ENCODE measurements around the gene CSGALNACT2.

Gene CSGALNACT2

DNA sequence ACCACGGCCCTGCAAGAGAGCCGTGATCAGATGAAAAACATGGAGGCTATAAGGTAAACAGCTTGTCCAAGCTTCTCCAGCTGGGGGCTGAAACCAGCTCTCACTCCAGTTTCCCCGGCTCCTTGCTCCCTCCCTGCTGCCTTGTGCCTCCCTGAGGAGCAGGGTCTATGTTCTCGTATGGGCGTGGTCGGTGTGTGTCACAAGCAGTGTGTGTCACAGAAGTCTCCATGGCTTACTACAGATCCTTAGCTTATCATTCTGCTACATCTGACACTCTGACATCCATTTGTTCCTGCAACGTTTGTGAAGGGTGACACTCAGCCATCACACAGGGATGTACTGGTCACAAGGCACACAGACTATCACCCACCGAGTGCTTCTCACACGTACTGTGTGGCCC is 54.6 kb downstream of the CSGALNACT2 start:
- TF ChIP-seq, protein P1, sequence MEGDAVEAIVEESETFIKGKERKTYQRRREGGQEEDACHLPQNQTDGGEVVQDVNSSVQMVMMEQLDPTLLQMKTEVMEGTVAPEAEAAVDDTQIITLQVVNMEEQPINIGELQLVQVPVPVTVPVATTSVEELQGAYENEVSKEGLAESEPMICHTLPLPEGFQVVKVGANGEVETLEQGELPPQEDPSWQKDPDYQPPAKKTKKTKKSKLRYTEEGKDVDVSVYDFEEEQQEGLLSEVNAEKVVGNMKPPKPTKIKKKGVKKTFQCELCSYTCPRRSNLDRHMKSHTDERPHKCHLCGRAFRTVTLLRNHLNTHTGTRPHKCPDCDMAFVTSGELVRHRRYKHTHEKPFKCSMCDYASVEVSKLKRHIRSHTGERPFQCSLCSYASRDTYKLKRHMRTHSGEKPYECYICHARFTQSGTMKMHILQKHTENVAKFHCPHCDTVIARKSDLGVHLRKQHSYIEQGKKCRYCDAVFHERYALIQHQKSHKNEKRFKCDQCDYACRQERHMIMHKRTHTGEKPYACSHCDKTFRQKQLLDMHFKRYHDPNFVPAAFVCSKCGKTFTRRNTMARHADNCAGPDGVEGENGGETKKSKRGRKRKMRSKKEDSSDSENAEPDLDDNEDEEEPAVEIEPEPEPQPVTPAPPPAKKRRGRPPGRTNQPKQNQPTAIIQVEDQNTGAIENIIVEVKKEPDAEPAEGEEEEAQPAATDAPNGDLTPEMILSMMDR (IDR thresholded peaks at IDR 0.05; ENCODE audit: insufficient read depth, low read depth, low read length, missing control alignments) = no peak
- no peak for DNase-seq (ENCODE audit: low read depth)
- H3K4me3 ChIP-seq (ENCODE audit: low read depth, low read length) = no peak overlapping the region

DNA sequence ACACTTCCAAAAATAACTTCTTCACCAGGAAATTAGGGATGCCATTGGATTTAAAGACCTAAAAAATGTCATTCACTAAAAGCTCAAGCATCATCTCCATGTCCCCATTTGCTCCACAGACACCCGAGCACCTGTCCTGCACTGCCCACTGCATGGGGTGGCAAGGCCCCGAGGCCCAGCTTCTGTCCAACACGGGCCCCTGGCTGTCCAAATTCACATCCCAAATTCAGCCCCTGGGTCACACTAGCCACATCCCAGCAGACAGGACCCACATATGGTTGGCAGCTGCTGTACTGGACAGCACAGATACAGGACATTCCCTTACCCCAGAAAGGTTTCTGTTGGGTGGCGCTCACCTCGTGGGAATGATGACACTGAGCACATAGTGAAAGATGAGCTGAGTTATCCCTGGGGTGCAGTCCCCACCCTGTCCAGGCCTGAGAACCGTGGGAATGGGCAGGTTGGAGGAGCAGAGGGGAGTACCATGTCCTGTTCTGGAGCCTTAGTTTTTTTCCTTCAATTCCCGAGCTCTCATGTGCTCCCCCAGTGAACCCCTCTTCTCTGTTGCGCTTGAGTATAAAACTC is 55.3 kb downstream of the CSGALNACT2 start:
- no peak for DNase-seq (ENCODE audit: low read depth)
- TF ChIP-seq, protein P1 (IDR thresholded peaks at IDR 0.05; ENCODE audit: insufficient read depth, low read depth, low read length, missing control alignments) = no peak
- no peak overlapping the region for H3K4me3 ChIP-seq (ENCODE audit: low read depth, low read length)

DNA sequence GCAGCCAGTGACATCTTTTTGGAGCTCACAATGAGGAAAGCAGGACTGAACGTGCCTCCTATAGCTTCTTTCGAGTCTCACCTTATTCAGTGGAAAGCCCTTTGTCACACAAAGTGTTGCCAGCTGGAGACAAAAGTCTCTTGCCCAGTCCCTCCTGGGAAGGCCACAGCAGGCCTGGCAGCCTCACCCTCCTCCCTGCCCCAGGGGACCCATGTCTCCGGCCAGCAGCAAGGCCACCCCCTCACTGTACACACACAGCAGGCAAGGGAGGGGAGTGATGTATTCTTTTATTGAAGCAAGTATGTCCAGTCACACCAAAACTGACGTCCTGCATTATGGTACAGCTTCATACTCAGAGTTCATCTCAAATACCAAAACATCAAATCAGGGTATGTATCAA is 56.0 kb downstream of the CSGALNACT2 start:
- no peak overlapping the region for H3K4me3 ChIP-seq (ENCODE audit: low read depth, low read length)
- no peak for DNase-seq (ENCODE audit: low read depth)
- TF ChIP-seq, protein P1 (IDR thresholded peaks at IDR 0.05; ENCODE audit: insufficient read depth, low read depth, low read length, missing control alignments) = no peak

GRCh38 chr10:43194859-43195258 is 56.6 kb downstream of the CSGALNACT2 start:
- DNase-seq (ENCODE audit: low read depth) = no peak

DNA sequence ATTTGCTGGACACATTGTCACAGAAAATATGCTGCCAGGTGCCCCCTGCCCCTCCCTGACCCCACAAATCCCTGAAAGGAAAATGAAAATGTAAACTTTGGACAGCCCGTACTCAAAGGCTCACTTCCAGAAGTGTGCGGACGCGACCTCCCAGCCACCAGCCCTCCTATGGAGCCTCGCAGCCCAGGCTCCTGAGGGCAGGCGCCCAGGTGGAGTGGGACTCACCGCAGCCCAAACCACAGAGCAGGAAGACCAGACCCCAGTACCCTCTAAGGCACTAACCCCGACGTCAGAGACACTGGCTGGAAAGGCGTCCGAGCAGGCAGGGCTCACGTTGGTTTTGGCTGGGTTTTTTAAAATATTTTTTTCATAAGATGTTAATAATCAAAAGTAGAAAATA is 57.3 kb downstream of the CSGALNACT2 start:
- DNase-seq (ENCODE audit: low read depth) = no peak
- no peak overlapping the region for H3K4me3 ChIP-seq (ENCODE audit: low read depth, low read length)
- TF ChIP-seq, protein P1 (IDR thresholded peaks at IDR 0.05; ENCODE audit: insufficient read depth, low read depth, low read length, missing control alignments) = no peak

More at GRCh38 chr10:43194859-43195258, 56.6 kb downstream of the CSGALNACT2 start:
- TF ChIP-seq, protein P1 (IDR thresholded peaks at IDR 0.05; ENCODE audit: insufficient read depth, low read depth, low read length, missing control alignments) = no peak
- H3K4me3 ChIP-seq (ENCODE audit: low read depth, low read length) = no peak overlapping the region

- TF ChIP-seq, protein P1 (IDR thresholded peaks at IDR 0.05; ENCODE audit: insufficient read depth, low read depth, low read length, missing control alignments) = no peak
- H3K4me3 ChIP-seq (ENCODE audit: low read depth, low read length) = no peak overlapping the region
- no peak for DNase-seq (ENCODE audit: low read depth)
Observed at GRCh38 chr10:43196131-43196980, 58.1 kb downstream of the CSGALNACT2 start.

Data from GM12865 (cell line).